HG02870 (cell line): ENCODE data around the gene NUDT3.
"Not testable (repeated sequence)": the region's sequence is repeated elsewhere in the genome, so short reads cannot be mapped to it uniquely, and the experiment has no call there.

Experiments
- ATAC-seq: cut with Tn5 transposase; IDR thresholded peaks from one replicate; pipeline ENCODE4 v1.9.1; 2021; ENCODE audit warnings: mild to moderate bottlenecking, moderate library complexity; ENCODE audit not compliant: unreplicated experiment

The NUDT3 gene

DNA sequence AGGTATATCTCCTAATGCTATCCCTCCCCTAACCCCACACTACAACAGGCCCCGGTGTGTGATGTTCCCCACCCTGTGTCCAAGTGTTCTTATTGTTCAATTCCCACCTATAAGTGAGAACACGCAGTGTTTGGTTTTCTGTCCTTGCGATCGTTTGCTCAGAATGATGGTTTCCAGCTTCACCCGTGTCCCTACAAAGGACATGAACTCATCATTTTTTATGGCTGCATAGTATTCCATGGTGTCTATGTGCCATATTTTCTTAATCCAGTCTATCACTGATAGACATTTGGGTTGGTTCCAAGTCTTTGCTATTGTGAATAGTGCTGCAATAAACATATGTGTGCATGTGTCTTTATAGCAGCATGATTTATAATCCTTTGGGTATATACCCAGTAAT lies 20.6 kb downstream of the NUDT3 start:
- ATAC-seq: not testable (repeated sequence)

DNA sequence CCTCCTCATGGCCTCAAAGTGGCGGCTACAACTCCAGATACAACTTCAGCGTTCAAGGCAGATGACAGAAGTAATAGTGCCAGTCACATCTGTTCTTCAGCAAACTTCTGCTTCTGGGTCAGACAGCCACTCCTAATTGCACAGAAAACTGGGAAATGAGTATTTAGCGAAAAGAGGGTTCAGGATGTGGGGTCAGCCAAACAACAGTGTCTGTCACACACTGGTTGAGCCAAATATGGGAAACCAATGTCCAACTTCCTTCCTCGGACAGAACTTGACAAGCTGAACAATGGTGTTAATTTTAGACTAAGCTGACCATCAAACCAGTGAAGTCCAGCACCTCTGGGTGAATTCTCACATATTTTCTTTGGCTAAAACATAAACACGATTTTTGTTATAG lies 22.1 kb downstream of the NUDT3 start:
- ATAC-seq: no peak

DNA sequence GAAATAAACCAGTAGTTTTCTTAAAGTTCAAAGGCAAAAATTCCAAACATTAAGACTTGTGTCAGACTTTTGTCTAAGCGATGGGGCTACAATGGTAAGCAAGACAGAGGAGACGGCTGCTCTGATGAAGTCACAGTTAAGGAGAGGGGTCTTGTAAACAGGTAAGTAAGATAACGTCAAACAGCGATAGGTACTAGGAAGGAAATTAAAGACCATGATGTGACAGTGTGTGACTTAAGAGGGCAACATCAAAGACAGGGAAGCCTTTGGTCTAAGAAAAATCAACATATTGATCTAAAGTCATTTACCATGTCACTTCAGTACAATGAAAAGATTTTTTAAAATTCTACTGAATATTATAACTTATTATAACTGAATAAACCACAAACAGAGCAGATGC lies 23.1 kb downstream of the NUDT3 start:
- ATAC-seq: no peak

DNA sequence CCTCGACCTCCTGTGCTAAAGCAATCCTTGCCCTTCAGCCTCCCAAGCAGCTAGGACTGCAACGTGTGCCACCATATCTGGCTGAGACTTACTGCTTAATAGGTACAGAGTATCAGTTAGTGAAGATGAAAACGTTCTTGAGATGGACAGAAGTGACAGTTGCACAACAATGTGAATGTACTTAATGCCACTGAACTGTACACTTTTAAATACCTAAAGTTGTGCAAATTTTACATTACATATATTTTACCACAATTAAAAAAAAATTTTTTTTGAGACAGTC lies 25.9 kb downstream of the NUDT3 start:
- ATAC-seq: no peak

DNA sequence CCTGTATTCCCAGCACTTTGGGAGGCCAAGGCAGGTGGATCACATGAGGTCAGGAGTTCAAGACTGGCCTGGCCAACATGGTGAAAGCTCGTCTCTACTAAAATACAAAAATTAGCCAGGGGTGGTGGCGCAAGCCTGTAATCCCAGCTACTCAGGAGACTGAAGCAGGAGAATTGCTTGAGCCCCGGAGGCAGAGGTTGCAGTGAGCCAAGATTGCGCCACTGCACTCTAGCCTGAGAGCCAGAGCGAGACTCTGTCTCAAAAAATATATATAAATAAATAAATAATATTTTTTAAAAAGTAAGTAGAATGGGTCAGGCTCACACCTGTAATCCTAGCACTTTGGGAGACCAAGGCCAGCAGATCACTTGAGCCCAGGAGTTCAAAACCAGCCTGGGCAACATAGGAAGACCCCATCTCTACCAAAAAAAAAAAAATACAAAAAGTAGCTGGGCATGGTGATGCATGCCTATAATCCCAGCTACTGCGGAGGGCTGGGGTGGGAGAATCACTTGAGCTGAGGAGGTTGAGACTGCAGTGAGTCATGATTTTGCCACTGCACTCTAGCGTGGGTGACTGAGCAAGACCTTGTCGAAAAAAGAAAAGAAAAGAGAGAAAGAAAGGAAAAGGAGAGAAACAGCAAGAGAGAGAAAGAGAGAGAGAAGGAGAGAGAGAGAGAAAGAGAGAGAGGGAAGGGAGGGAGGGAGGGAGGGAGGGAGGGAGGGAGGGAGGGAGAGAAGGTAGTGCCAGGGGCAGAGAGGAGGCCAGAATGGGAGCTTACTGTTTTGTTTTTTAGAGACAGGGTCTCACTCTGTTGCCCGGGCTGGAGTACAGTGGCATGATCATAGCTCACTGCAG lies 26.5 kb downstream of the NUDT3 start:
- ATAC-seq: not testable (repeated sequence)

DNA sequence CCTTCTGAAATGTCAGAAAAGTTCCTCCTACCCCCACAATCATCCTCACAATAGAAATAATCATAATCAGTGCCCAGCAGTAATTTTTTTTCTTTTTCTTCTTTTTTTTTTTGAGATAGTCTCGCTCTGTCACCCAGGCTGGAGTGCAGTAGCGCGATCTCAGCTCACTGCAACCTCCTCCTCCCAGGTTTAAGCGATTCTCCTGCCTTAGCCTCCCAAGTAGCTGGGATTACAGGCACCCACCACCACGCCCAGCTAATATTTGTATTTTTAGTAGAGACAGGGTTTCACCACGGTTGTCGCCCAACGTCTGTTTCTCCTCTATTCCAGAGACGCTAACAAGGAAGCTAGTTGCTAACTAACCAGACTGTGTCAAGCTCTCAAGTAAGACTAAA lies 28.8 kb downstream of the NUDT3 start:
- not testable (repeated sequence) for ATAC-seq

DNA sequence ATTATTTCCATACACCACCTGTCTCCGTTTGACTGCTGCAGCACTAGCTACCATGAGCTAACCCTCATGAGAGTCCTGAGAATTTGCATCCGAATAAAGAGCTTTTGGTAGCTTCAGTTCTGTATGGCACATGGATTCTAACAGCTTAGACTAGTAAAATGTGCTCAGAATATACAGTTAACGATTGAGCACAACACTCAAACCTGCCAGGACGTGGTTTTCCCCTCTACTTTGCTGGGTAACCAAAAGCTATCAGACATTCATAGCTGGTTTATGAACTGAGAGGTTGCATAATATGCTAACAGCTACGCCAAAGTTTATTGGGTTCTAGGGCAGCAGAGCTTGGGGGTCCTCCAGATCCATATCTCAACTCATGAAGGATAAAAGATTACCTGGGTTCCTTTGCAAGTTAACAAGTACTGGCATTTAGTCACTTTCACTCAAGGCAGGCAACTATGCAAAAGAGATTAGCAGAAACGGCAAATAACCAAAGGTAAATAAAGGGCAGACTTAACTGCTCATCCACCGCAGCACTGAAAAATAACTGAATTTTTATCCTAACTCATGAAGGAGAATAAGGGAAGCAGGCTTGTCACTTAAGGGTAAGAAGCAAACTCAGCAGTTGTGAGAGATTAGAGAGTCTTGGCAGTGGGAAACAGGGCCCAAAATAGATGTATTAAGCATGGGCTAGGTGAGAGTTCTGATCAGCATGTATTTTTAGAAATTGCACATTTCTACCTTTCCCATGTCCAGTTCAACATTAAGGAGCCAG lies 29.4 kb downstream of the NUDT3 start:
- peak; percentile 60 for ATAC-seq

DNA sequence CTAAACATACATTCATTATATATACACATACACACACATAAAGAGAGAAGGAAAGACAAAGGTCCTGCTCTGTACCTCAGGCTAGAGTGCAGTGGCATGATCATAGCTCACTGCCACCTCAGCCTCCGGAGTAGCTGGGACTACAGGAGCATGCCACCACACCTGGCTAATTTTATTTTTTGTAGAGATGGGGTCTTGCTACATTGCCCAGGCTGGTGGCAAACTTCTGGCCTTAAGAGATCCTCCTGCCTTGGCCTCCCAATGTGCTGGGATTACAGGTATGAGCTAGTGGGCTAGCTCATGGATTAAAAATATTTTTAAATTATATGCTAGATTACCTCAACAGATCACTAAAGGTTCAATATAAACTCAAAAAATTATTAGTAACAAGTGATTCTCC lies 30.3 kb downstream of the NUDT3 start:
- ATAC-seq: no peak

DNA sequence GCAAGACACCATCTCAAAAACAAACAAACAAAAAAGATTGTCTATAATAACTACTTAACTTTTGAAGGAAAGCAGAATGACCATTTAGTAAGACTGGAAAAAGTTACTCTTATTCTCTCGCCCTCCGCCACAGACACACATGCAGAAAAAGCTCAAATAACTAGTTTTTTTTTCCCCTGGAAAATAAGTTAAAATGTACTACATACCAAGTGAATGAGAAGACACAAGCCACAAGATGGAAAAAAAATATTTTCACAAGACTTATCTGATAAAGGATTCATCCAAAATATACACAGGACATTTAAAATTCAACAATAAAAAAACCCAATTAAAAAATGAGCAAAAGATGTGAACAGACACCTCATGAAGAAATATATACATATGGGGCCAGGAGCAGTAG lies 31.9 kb downstream of the NUDT3 start:
- no peak for ATAC-seq

DNA sequence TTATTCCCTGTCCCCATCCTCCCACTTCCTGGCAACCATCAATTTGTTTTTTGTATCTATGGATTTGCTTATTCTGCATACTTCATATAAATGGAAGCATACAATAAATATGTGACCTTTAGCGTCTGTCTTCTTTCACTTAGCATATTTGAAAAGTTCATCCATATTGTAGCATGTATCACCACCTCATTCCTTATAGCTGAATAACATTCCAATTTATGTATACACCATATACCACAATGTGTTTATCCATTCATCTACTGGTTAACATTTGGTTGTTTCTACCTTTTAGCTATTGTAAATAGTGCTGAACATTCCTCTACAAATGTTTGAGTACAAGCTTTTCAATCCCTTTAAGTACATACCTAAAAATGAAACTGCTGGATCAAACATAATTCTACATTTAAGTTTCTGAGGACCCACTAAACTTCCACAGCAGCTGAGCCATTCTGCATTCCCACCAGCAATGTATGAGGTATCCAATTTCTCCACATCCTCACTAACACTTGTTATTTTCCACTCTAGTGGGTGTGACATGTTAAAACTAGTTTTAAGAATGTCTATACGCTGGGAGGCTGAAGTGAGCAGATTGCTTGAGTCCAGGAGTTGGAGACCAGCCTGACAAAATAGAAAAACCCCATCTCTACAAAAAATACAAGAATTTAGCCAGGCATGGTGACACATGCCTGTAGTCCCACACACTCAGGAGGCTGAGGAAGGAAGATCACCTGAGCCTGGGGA lies 32.9 kb downstream of the NUDT3 start:
- no peak for ATAC-seq

DNA sequence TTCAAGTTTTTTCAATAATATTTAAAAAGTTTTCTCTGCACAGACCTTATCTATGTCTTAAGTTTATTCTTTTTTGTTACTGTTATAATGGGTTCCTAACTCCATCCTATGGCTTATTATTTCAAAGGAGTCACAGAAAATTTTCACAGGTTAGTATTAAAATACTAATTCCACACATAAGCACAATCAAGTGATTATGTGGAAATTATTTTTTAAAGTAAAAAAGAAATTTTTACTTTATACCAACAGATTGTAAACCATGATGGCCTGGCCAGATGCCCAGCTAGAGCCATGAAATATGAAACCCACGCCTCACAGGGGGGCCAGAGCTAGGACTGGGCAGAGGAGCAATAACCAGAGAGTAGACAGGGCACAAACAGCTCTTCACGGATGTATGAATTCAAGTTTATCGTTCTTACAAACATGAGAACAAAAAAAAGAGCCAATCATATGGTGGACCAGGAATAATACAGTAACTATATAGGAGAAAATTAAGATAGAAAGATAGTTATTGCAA lies 34.0 kb downstream of the NUDT3 start:
- ATAC-seq: no peak

DNA sequence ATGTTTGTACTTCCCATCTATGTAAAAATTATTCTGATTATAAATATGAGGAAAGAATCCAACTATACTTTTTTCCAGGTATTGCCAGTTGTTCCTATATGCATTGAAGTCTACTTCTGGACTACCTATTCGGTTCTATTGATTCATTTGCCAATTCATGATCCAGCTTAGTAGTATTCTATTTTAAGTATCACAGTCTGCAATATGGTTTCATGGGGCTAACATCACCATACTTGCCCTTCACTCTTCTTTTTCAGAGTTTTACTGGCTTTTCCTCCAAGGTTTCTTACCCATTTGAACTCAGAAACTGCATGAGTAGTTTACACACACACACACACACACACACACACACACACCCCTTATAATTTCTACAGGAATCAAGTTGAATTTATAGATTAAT lies 34.5 kb downstream of the NUDT3 start:
- no peak for ATAC-seq

DNA sequence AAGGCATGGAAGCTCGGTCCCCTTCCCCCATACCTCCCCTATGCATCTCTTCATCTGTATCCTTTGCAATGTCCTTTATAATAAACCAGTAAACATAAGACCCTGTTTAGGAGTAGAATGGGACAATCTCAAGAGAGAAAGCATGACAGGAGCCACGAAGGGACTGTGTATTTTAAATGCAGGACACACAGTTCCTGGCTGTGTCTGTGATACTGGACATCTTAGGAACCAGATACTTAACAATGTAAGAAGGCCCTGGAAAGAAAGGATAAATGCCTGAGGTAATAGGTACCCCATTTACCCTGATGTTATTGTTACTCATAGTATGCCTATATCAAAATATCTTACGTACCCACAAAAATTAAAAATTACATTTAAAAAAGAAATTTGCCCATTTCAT lies 36.6 kb downstream of the NUDT3 start:
- no peak for ATAC-seq

DNA sequence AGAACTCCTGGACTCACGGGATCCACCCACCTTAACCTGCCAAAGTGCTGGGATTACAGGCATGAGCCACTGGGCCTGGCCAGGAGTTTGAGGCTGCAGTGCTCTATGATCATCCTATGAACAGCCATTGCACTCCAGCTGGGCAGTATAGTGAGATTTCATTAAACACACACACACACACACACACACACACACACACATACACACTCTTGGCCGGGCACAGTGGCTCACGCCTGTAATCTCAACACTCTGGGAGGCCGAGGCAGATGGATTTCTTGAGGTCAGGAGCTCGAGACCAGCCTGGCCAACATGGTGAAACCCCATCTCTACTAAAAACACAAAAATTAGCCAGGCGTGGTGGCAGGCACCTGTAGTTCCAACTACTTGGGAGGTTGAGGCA lies 38.2 kb downstream of the NUDT3 start:
- not testable (repeated sequence) for ATAC-seq

DNA sequence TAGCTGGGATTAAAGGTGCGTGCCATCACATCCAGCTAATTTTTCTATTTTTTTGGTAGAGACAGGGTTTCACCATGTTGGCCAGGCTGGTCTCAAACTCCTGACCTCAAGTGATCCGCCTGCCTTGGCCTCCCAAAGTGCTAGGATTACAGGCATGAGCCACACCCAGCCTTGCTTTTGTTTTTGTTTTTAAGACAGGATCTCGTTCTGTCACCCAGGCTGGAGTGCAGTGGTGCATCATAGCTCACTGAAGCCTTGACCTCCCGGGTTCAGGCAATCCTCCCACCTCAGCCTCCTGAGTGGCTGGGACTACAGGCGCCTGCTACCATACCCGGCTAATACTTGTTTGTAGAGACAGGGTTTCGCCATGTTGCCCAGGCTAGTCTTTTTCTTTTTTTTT lies 38.9 kb downstream of the NUDT3 start:
- ATAC-seq: not testable (repeated sequence)

DNA sequence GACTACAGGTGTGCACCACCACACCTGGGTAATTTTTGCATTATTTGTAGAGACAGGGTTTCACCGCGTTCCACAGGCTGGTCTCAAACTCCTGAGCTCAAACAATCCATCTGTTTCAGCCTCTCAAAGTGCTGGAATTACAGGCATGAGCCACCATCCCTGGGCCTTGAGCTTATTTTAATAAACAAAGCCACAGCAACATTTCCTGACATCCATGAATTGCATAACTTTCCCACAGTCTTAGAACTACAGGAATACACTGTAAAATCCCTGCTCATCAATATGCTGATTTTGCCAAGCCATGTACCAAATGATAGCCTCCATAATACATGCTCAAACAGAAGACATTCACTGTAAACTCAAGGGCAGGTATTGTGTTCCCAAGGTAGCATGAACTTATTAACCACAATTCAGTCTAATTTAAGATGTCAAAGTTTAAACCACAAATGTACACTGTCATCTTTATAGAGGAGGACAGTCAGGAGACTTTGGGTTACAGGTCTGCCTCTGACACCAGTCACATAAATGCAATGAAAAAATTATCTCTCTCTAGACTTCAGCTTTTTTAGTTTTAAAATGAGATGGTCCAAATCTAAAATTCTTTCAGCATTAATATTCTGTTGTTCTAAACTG lies 40.0 kb downstream of the NUDT3 start:
- ATAC-seq: no peak

DNA sequence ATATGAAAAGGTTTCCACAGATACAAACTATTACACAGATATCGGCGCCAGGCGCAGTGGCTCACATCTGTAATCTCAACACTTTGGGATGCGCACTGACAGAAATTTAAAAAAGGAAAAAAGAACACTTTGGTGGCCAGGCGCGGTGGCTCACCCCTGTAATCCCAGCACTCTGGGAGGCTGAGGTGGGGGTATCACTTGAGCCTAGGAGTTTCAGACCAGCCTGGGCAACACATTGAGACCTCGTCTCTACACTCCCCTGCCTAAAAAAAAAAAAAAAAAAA lies 41.6 kb downstream of the NUDT3 start:
- no peak for ATAC-seq

DNA sequence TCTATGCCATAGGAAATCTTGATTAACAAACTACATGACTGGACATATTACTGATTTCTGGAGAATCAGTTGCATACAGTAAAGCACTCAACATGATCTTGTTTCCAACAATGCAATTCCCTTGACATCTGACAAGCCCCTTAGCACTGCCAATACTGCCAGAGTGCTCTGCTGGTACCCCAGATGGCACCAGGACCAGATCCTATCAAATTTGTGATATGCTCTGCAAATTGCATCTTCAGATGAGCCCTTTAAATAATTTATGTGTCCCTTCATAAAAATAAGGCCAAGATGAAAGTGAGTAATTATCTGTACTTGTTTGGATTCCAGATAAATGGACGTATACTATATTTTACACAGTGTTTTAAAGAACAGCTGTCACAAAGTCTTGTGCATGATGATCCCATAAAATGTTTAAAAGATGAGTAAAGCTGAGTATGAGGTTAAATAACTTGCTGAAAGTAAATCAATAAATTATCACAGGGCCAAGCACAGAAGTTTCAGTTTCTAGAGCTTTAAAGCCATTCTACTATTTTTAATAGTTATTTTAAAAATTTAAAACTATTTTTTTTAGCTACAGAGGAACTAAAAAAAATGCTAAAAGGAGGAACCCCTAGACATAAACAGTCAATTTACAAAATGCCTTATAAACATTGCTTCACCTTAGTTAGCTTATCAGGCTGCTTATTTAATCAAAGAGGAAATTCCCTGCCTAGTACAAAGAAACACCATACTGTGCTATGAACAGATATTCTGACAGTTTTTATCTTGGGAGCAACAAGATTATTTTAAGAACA lies 42.1 kb downstream of the NUDT3 start:
- no peak for ATAC-seq

DNA sequence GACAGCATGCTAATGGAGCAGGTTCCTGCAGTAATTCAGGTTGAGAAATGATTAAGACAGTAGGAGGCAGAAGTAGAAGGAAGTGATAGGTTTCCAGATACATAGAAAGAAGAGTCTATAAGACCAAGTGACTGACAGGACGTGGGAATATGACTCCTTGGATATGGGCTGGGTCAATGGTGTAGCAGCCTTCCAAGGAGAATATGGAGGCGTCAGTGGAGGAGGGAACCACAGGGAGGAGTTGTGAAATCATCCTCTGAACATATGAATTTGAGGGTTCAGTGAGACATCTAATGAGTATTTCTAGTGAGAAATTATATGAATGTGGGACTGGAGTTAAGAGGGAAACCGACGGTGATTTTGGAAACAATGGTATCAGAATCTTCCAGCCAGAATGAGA lies 43.3 kb downstream of the NUDT3 start:
- ATAC-seq: no peak

DNA sequence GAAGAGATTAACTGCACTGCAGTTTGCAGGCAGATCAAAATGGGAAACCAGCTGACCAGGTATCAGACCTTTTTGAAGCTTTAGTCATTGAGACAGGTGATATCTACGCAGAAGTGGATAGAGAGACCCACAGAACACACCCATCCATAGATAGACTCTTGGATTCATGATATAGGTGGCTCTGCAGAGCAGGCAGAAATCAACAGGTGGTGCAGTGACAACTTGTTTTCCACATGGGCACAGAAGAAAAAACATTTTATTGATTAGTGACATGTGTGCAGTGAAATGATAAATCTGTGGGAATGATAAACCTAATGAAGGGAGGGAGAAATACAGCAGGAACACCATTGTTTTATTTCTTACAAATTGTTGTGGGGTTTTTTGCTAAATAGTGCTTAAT lies 45.2 kb downstream of the NUDT3 start:
- no peak for ATAC-seq
